Astrocyte (in vitro differentiated cells and primary cell): ENCODE measurements around the gene CARD10. TPM values are rescaled to one million over a fixed set of nuclear protein-coding genes. Genes with fewer than 3 reads are reported as not detected.
A peak's percentile ranks its signal among the peaks of the same experiment; 100 is the strongest.

ENCODE experiments used
- DNase-seq: peaks from one replicate; pipeline ENCODE4 v3.0.0-alpha.2; 2010; ENCODE audit warnings: low read depth
- FAIRE-seq: peaks from 2 replicates; lab custom pipeline; 2011; peaks lifted over from hg19 to GRCh38; lab: Jason Lieb, UNC
- H2AFZ ChIP-seq: 2 replicates; pipeline ENCODE4 v1.6.0; 2012; ENCODE audit warnings: low read depth, low read length, inconsistent platforms
- H3K27ac ChIP-seq: 2 replicates; pipeline ENCODE4 v1.5.1; 2011; ENCODE audit warnings: low read depth, low read length, inconsistent platforms
- H3K27me3 ChIP-seq: 2 replicates; pipeline ENCODE4 v1.6.0; 2011; ENCODE audit warnings: low read length, inconsistent platforms; ENCODE audit not compliant: insufficient read depth
- H3K36me3 ChIP-seq: 2 replicates; pipeline ENCODE4 v1.5.1; 2011; ENCODE audit warnings: low read length, inconsistent platforms; ENCODE audit not compliant: insufficient read depth
- H3K4me1 ChIP-seq: 2 replicates; pipeline ENCODE4 v1.5.1; 2011; ENCODE audit warnings: low read length, inconsistent platforms; ENCODE audit not compliant: insufficient read depth
- H3K4me2 ChIP-seq: 2 replicates; pipeline ENCODE4 v1.6.0; 2012; ENCODE audit warnings: low read length, inconsistent platforms
- H3K4me3 ChIP-seq: 2 replicates; pipeline ENCODE4 v1.5.1; 2011; ENCODE audit warnings: low read depth, mild to moderate bottlenecking, low read length, inconsistent platforms; ENCODE audit not compliant: insufficient read depth
- H3K79me2 ChIP-seq: 2 replicates; pipeline ENCODE4 v1.6.0; 2012; ENCODE audit warnings: mild to moderate bottlenecking, low read length, inconsistent platforms; ENCODE audit not compliant: insufficient read depth
- H3K9ac ChIP-seq: 2 replicates; pipeline ENCODE4 v1.6.0; 2012; ENCODE audit warnings: mild to moderate bottlenecking, low read length, inconsistent platforms
- H3K9me3 ChIP-seq: 2 replicates; pipeline ENCODE4 v1.5.1; 2012; ENCODE audit warnings: low read depth, mild to moderate bottlenecking, low read length, inconsistent platforms; ENCODE audit not compliant: insufficient read depth
- H4K20me1 ChIP-seq: 2 replicates; pipeline ENCODE4 v1.6.0; 2012; ENCODE audit warnings: low read length, inconsistent platforms; ENCODE audit not compliant: insufficient read depth
- H3K27ac Mint-ChIP-seq: one replicate; pipeline ENCODE4 v1.8.0; 2021; ENCODE audit warnings: mild to moderate bottlenecking, mixed read lengths; ENCODE audit not compliant: unreplicated experiment
- H3K27me3 Mint-ChIP-seq: one replicate; pipeline ENCODE4 v1.8.0; 2021; ENCODE audit warnings: low read depth, mixed read lengths; ENCODE audit not compliant: unreplicated experiment
- H3K36me3 Mint-ChIP-seq: one replicate; pipeline ENCODE4 v1.8.0; 2021; ENCODE audit warnings: low read depth, mixed read lengths; ENCODE audit not compliant: unreplicated experiment
- H3K4me1 Mint-ChIP-seq: one replicate; pipeline ENCODE4 v1.8.0; 2021; ENCODE audit warnings: low read depth, mixed read lengths; ENCODE audit not compliant: unreplicated experiment
- H3K4me3 Mint-ChIP-seq: one replicate; pipeline ENCODE4 v1.8.0; 2021; ENCODE audit warnings: mild to moderate bottlenecking, moderate library complexity, mixed read lengths; ENCODE audit not compliant: unreplicated experiment
- H3K9me3 Mint-ChIP-seq: one replicate; pipeline ENCODE4 v1.8.0; 2021; ENCODE audit warnings: mild to moderate bottlenecking, mixed read lengths; ENCODE audit not compliant: unreplicated experiment
- CTCF ChIP-seq: IDR thresholded peaks from 2 replicates; pipeline ENCODE4 v1.5.1; 2011; ENCODE audit warnings: low read depth, mild to moderate bottlenecking, inconsistent platforms, low read length, moderate library complexity; ENCODE audit not compliant: insufficient read depth
- EZH2 ChIP-seq: IDR thresholded peaks from 2 replicates; pipeline ENCODE4 v1.6.1; 2012; ENCODE audit warnings: mild to moderate bottlenecking, low read length, inconsistent platforms; ENCODE audit not compliant: insufficient read depth
- total RNA-seq: library from RNA; stranded (reverse); gene quantifications from 2 replicates; pipeline ENCODE4 v1.2.1, GENCODE V29; 2021

Gene CARD10
- total RNA-seq, 1 donor from 2014 or later: 22.6 TPM

GRCh38 chr22:37509059-37509860 is 10.0 kb downstream of the CARD10 start:
- no peak overlapping the region for H3K4me2 ChIP-seq
- H3K27ac ChIP-seq: no peak overlapping the region
- peaks cover 25% of the 10 kb centered on the region for H3K4me1 ChIP-seq
- TF ChIP-seq CTCF (no peak), EZH2 (no peak)
- Mint-ChIP-seq H3K4me1 (peaks cover 32% of the 10 kb centered on the region), H3K4me3 (no peak overlapping the region), H3K9me3 (no peaks in the 10 kb centered on the region), H3K27me3 (peaks cover 7% of the 10 kb centered on the region), H3K36me3 (peaks cover 16% of the 10 kb centered on the region), H3K27ac (no peak overlapping the region)
- peak overlapping the region; percentile 7 for H3K9ac ChIP-seq
- FAIRE-seq (no peak), DNase-seq (no peak)
- peaks cover 16% of the 10 kb centered on the region for H3K36me3 ChIP-seq
- peaks cover 34% of the 10 kb centered on the region for H4K20me1 ChIP-seq
- H2AFZ ChIP-seq: no peak overlapping the region
- H3K79me2 ChIP-seq: peaks cover 21% of the 10 kb centered on the region
- H3K9me3 ChIP-seq: no peaks in the 10 kb centered on the region
- no peak overlapping the region for H3K4me3 ChIP-seq
- H3K27me3 ChIP-seq: no peaks in the 10 kb centered on the region

GRCh38 chr22:37508431-37508992 is 10.7 kb downstream of the CARD10 start:
- TF ChIP-seq EZH2: no peak
- TF ChIP-seq CTCF: no peak
- H3K79me2 ChIP-seq: peaks cover 17% of the 10 kb centered on the region
- H3K4me3 ChIP-seq: no peak overlapping the region
- peaks cover 31% of the 10 kb centered on the region for H3K4me1 Mint-ChIP-seq
- no peak for FAIRE-seq
- H3K4me1 ChIP-seq: peaks cover 25% of the 10 kb centered on the region
- H3K27ac ChIP-seq: no peak overlapping the region
- H3K36me3 ChIP-seq: peaks cover 13% of the 10 kb centered on the region
- no peak overlapping the region for H3K27ac Mint-ChIP-seq
- H3K27me3 Mint-ChIP-seq: peaks cover 7% of the 10 kb centered on the region
- no peak for DNase-seq
- no peak overlapping the region for H2AFZ ChIP-seq
- H3K9ac ChIP-seq: no peak overlapping the region
- no peaks in the 10 kb centered on the region for H3K9me3 ChIP-seq
- peaks cover 29% of the 10 kb centered on the region for H4K20me1 ChIP-seq
- H3K9me3 Mint-ChIP-seq: no peaks in the 10 kb centered on the region
- no peaks in the 10 kb centered on the region for H3K27me3 ChIP-seq
- H3K4me2 ChIP-seq: no peak overlapping the region
- no peak overlapping the region for H3K4me3 Mint-ChIP-seq
- peaks cover 16% of the 10 kb centered on the region for H3K36me3 Mint-ChIP-seq

- no peak overlapping the region for H2AFZ ChIP-seq
- peaks cover 24% of the 10 kb centered on the region for H3K4me1 Mint-ChIP-seq
- no peak overlapping the region for H3K27ac ChIP-seq
- peaks cover 7% of the 10 kb centered on the region for H3K27me3 Mint-ChIP-seq
- H3K79me2 ChIP-seq: peaks cover 14% of the 10 kb centered on the region
- TF ChIP-seq EZH2: no peak
- no peak for TF ChIP-seq CTCF
- no peak for FAIRE-seq
- H4K20me1 ChIP-seq: peaks cover 26% of the 10 kb centered on the region
- no peak overlapping the region for H3K4me3 Mint-ChIP-seq
- H3K36me3 ChIP-seq: peaks cover 16% of the 10 kb centered on the region
- H3K36me3 Mint-ChIP-seq: peaks cover 18% of the 10 kb centered on the region
- no peak overlapping the region for H3K27ac Mint-ChIP-seq
- H3K9me3 Mint-ChIP-seq: no peaks in the 10 kb centered on the region
- no peaks in the 10 kb centered on the region for H3K27me3 ChIP-seq
- DNase-seq: no peak
- H3K9ac ChIP-seq: no peak overlapping the region
- H3K4me1 ChIP-seq: peaks cover 19% of the 10 kb centered on the region
- no peaks in the 10 kb centered on the region for H3K9me3 ChIP-seq
- no peak overlapping the region for H3K4me3 ChIP-seq
- H3K4me2 ChIP-seq: no peak overlapping the region
Measured at GRCh38 chr22:37507731-37508130, 11.5 kb downstream of the CARD10 start.
